ENCODE results near the gene ANP32B. TPM values are rescaled to one million over a fixed set of nuclear protein-coding genes. Genes with fewer than 3 reads are reported as not detected.
"Not testable (repeated sequence)": the region's sequence is repeated elsewhere in the genome, so short reads cannot be mapped to it uniquely, and the experiment has no call there.

ANP32B gene
- total RNA-seq, 1 donor from 2014 or later = 108 TPM

- DNase-seq (ENCODE audit: low spot score) = no peak
- Mint-ChIP-seq H3K9me3 (ENCODE audit: unreplicated experiment) (no peaks in the 10 kb centered on the region), H3K4me1 (ENCODE audit: unreplicated experiment) (peaks cover 14% of the 10 kb centered on the region), H3K27me3 (ENCODE audit: unreplicated experiment) (peaks cover 2% of the 10 kb centered on the region), H3K36me3 (ENCODE audit: low read depth, unreplicated experiment) (peaks cover 3% of the 10 kb centered on the region), H3K4me3 (ENCODE audit: unreplicated experiment) (no peak overlapping the region), H3K27ac (ENCODE audit: unreplicated experiment) (no peak overlapping the region)
- TF ChIP-seq CTCF (IDR thresholded peaks at IDR 0.05; ENCODE audit: unreplicated experiment) = no peak
These were observed 7.1 kb downstream of the ANP32B start for GRCh38 chr9:97990259-97990658.

GRCh38 chr9:97991818-97992217 lies 8.7 kb downstream of the ANP32B start:
- Mint-ChIP-seq H3K27me3 (ENCODE audit: unreplicated experiment) (no peaks in the 10 kb centered on the region), H3K36me3 (ENCODE audit: low read depth, unreplicated experiment) (peaks cover 5% of the 10 kb centered on the region), H3K27ac (ENCODE audit: unreplicated experiment) (no peak overlapping the region), H3K9me3 (ENCODE audit: unreplicated experiment) (no peaks in the 10 kb centered on the region), H3K4me1 (ENCODE audit: unreplicated experiment) (peaks cover 12% of the 10 kb centered on the region), H3K4me3 (ENCODE audit: unreplicated experiment) (no peak overlapping the region)
- DNase-seq (ENCODE audit: low spot score) = no peak
- no peak for TF ChIP-seq CTCF (IDR thresholded peaks at IDR 0.05; ENCODE audit: unreplicated experiment)

- Mint-ChIP-seq H3K9me3 (ENCODE audit: unreplicated experiment) (no peaks in the 10 kb centered on the region), H3K4me3 (ENCODE audit: unreplicated experiment) (no peak overlapping the region), H3K27ac (ENCODE audit: unreplicated experiment) (no peak overlapping the region), H3K4me1 (ENCODE audit: unreplicated experiment) (peaks cover 12% of the 10 kb centered on the region), H3K36me3 (ENCODE audit: low read depth, unreplicated experiment) (peaks cover 5% of the 10 kb centered on the region), H3K27me3 (ENCODE audit: unreplicated experiment) (no peaks in the 10 kb centered on the region)
- no peak for DNase-seq (ENCODE audit: low spot score)
- TF ChIP-seq CTCF (IDR thresholded peaks at IDR 0.05; ENCODE audit: unreplicated experiment) = no peak
These were observed 9.1 kb downstream of the ANP32B start for GRCh38 chr9:97992219-97992618.

- Mint-ChIP-seq H3K9me3 (ENCODE audit: unreplicated experiment) (no peaks in the 10 kb centered on the region), H3K4me3 (ENCODE audit: unreplicated experiment) (no peak overlapping the region), H3K36me3 (ENCODE audit: low read depth, unreplicated experiment) (peaks cover 5% of the 10 kb centered on the region), H3K27me3 (ENCODE audit: unreplicated experiment) (no peaks in the 10 kb centered on the region), H3K4me1 (ENCODE audit: unreplicated experiment) (peaks cover 12% of the 10 kb centered on the region), H3K27ac (ENCODE audit: unreplicated experiment) (no peak overlapping the region)
- DNase-seq (ENCODE audit: low spot score) = no peak
- TF ChIP-seq CTCF (IDR thresholded peaks at IDR 0.05; ENCODE audit: unreplicated experiment) = no peak
These were observed 9.9 kb downstream of the ANP32B start for GRCh38 chr9:97993000-97993399.

- Mint-ChIP-seq H3K9me3 (ENCODE audit: unreplicated experiment) (no peaks in the 10 kb centered on the region), H3K36me3 (ENCODE audit: low read depth, unreplicated experiment) (peaks cover 5% of the 10 kb centered on the region), H3K27me3 (ENCODE audit: unreplicated experiment) (no peaks in the 10 kb centered on the region), H3K27ac (ENCODE audit: unreplicated experiment) (no peak overlapping the region), H3K4me3 (ENCODE audit: unreplicated experiment) (no peak overlapping the region), H3K4me1 (ENCODE audit: unreplicated experiment) (peaks cover 12% of the 10 kb centered on the region)
- no peak for DNase-seq (ENCODE audit: low spot score)
- TF ChIP-seq CTCF (IDR thresholded peaks at IDR 0.05; ENCODE audit: unreplicated experiment) = no peak
These were observed 11.6 kb downstream of the ANP32B start for GRCh38 chr9:97994703-97995102.

- H3K27me3 Mint-ChIP-seq (ENCODE audit: unreplicated experiment); H3K9me3 Mint-ChIP-seq (ENCODE audit: unreplicated experiment); H3K27ac Mint-ChIP-seq (ENCODE audit: unreplicated experiment); DNase-seq (ENCODE audit: low spot score); H3K36me3 Mint-ChIP-seq (ENCODE audit: low read depth, unreplicated experiment); H3K4me3 Mint-ChIP-seq (ENCODE audit: unreplicated experiment): not testable (repeated sequence)
- peaks cover 12% of the 10 kb centered on the region for H3K4me1 Mint-ChIP-seq (ENCODE audit: unreplicated experiment)
These were observed 13.5 kb downstream of the ANP32B start for GRCh38 chr9:97996676-97997075.

All from endothelial cell (in vitro differentiated cells).